Transverse colon (tissue), 4 donors: ENCODE measurements around the gene PRDM11.
"Not testable (repeated sequence)": the region's sequence is repeated elsewhere in the genome, so short reads cannot be mapped to it uniquely, and the experiment has no call there.

Source experiments
- CTCF ChIP-seq, 5 experiments: fragments of 200-600 bp in 3 of 5; fragments of 450-650 bp in 2 of 5; sonication (generic) in 3 of 5; IDR thresholded peaks; 1 replicate in 2 of 5; 2 replicates in 3 of 5; pipeline ENCODE4 v1.5.1; 2016 to 2017; ENCODE audit warnings: antibody characterized with exemption in 5 of 5, inconsistent platforms in 3 of 5, mild to moderate bottlenecking in 2 of 5, moderate library complexity in 1 of 5
- POLR2A ChIP-seq: fragments of 450-650 bp; IDR thresholded peaks from one replicate; pipeline ENCODE4 v1.6.1; 2016; ENCODE audit warnings: antibody characterized with exemption, mild to moderate bottlenecking, moderate library complexity
- POLR2AphosphoS5 ChIP-seq, 3 donors: sonication (generic); formaldehyde crosslinking; IDR thresholded peaks; one replicate each; pipeline ENCODE4 v1.6.1; 2016; ENCODE audit warnings: antibody characterized with exemption in 3 of 3

GRCh38 chr11:45127836-45128235 lies 18.6 kb upstream of the PRDM11 start:
- TF ChIP-seq CTCF (IDR thresholded peaks at IDR 0.05); POLR2A; POLR2AphosphoS5 (IDR thresholded peaks at IDR 0.05): not testable (repeated sequence)
